ENCODE measurements around the gene POC1B. TPM values are rescaled to one million over a fixed set of nuclear protein-coding genes. Genes with fewer than 3 reads are reported as not detected.

Gene POC1B
- total RNA-seq, 1 experiment from 2014 or later = 13.6 TPM

DNA sequence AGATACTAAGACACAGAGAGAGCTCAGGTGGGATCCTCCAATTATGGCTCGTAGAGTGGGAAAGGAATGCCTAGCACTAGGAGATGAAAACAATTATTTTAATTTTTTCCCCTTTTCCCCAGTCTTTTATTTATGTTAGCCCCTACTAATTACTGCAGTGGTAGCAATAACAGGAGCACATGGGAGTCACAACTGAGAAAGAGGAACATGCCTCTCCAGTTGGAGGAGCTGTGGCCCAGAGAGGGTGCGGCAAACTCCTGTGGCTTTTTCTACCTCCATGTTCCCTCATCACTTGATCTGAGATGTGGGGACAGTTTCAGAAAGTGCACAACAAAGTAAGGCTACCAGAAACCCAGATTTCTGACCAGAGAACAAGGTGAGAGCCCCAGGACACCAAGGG is 25.9 kb upstream of the POC1B start:
- intact Hi-C loops (cut with micrococcal nuclease; ENCODE audit: unreplicated experiment) = no loop called here
- no peak overlapping the region for H3K4me3 ChIP-seq
- no peaks in the 10 kb centered on the region for H3K27me3 ChIP-seq (ENCODE audit: insufficient read depth, low read depth)
- no peaks in the 10 kb centered on the region for H4K20me1 ChIP-seq (ENCODE audit: insufficient read depth)
- no peak for DNase-seq
- no peak overlapping the region for H3K27ac ChIP-seq
- no peaks in the 10 kb centered on the region for H3K9me2 ChIP-seq (ENCODE audit: insufficient read depth)
- H2AFZ ChIP-seq = no peak overlapping the region
- no peaks in the 10 kb centered on the region for H3K79me2 ChIP-seq (ENCODE audit: low read depth)
- no peaks in the 10 kb centered on the region for H3F3A ChIP-seq (ENCODE audit: insufficient read depth, low read depth)
- H3K4me1 ChIP-seq (replicated peaks; ENCODE audit: insufficient read depth) = no peaks in the 10 kb centered on the region
- TF ChIP-seq, protein P1, sequence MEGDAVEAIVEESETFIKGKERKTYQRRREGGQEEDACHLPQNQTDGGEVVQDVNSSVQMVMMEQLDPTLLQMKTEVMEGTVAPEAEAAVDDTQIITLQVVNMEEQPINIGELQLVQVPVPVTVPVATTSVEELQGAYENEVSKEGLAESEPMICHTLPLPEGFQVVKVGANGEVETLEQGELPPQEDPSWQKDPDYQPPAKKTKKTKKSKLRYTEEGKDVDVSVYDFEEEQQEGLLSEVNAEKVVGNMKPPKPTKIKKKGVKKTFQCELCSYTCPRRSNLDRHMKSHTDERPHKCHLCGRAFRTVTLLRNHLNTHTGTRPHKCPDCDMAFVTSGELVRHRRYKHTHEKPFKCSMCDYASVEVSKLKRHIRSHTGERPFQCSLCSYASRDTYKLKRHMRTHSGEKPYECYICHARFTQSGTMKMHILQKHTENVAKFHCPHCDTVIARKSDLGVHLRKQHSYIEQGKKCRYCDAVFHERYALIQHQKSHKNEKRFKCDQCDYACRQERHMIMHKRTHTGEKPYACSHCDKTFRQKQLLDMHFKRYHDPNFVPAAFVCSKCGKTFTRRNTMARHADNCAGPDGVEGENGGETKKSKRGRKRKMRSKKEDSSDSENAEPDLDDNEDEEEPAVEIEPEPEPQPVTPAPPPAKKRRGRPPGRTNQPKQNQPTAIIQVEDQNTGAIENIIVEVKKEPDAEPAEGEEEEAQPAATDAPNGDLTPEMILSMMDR (conservative IDR thresholded peaks at IDR 0.05) = no peak
- CTCF ChIA-PET = no interaction called here
- no peak overlapping the region for H3K4me2 ChIP-seq
- H3K36me3 ChIP-seq (ENCODE audit: low read depth) = no peaks in the 10 kb centered on the region
- peaks cover 3% of the 10 kb centered on the region; the same call in 1 of the 2 replicates for H3K9me3 ChIP-seq (ENCODE audit: insufficient read depth, low read depth)
- POLR2A ChIA-PET (ENCODE audit: unreplicated experiment) = no interaction called here
- no TSS peak for BruUV-seq (replicated peaks)

DNA sequence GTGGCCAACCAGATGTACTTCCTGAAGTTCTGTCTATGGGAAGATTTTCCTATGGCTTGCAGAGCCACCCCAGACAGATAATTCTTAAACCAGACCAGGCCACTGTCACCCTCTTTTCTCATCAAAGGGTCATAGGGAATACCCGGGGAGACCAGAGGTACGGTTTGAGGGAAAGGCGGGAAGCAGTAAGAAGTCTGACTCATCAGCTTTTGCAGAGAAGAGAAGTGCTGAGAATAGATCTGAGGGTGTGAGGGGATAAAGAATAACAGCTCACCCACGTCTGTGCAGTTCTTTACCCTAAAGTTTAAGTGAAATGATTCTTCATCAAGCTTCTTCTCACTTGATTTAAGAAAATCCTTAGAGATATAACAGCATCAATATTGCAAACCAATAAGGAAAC is 21.3 kb upstream of the POC1B start:
- TF ChIP-seq EZH2 (IDR thresholded peaks at IDR 0.05; ENCODE audit: low read depth) = no peak
- TF ChIP-seq, protein P1 (conservative IDR thresholded peaks at IDR 0.05) = no peak
- CTCF ChIA-PET = no interaction called here
- intact Hi-C loops (cut with micrococcal nuclease; ENCODE audit: unreplicated experiment) = loop anchor here (10.0 kb wide), 1 partner anchor 1308 kb away; no protein-coding TSS in a partner anchor

DNA sequence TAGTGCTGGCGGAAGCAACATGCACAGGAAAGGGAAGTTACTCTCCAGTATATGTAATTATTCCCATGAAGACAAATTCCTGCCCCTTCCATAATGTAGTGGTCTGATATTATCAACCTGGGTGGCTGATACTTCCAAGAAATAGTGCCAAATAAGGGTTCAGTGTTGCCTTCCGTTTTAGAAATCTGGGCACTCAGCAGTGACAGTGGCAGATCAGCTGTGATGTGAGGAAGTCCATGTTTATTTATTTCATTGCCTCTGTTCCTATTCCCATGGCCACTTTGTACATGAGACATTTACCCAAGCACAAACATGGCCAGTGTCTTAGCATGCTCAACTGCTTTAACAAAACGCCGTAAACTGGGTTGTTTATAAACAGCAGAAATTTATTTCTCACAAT is 20.3 kb upstream of the POC1B start:
- Histone ChIP-seq H3K36me3 (ENCODE audit: low read depth) (no peaks in the 10 kb centered on the region), H3K4me3 (no peak overlapping the region), H3K27ac (no peak overlapping the region), H2AFZ (no peak overlapping the region), H3K9me3 (ENCODE audit: insufficient read depth, low read depth) (no peaks in the 10 kb centered on the region), H3K9me2 (ENCODE audit: insufficient read depth) (no peaks in the 10 kb centered on the region), H4K20me1 (ENCODE audit: insufficient read depth) (no peaks in the 10 kb centered on the region), H3K4me1 (replicated peaks; ENCODE audit: insufficient read depth) (no peaks in the 10 kb centered on the region), H3K79me2 (ENCODE audit: low read depth) (no peaks in the 10 kb centered on the region), H3K27me3 (ENCODE audit: insufficient read depth, low read depth) (no peaks in the 10 kb centered on the region), H3F3A (ENCODE audit: insufficient read depth, low read depth) (no peaks in the 10 kb centered on the region), H3K4me2 (no peak overlapping the region)
- POLR2A ChIA-PET (ENCODE audit: unreplicated experiment) = no interaction called here
- DNase-seq = no peak
- BruUV-seq (replicated peaks) = no TSS peak
- TF ChIP-seq EZH2 (IDR thresholded peaks at IDR 0.05; ENCODE audit: low read depth) = no peak
- TF ChIP-seq, protein P1 (conservative IDR thresholded peaks at IDR 0.05) = no peak
- CTCF ChIA-PET = no interaction called here
- intact Hi-C loops (cut with micrococcal nuclease; ENCODE audit: unreplicated experiment) = loop anchor here (10.0 kb wide), 1 partner anchor 1309 kb away; no protein-coding TSS in a partner anchor

More for the DNA sequence above, 21.3 kb upstream of the POC1B start:
- Histone ChIP-seq H3K9me3 (ENCODE audit: insufficient read depth, low read depth) (no peaks in the 10 kb centered on the region), H4K20me1 (ENCODE audit: insufficient read depth) (no peaks in the 10 kb centered on the region), H3K4me3 (no peak overlapping the region), H3K36me3 (ENCODE audit: low read depth) (no peaks in the 10 kb centered on the region), H3K27me3 (ENCODE audit: insufficient read depth, low read depth) (no peaks in the 10 kb centered on the region), H3K4me2 (no peak overlapping the region), H3K79me2 (ENCODE audit: low read depth) (no peaks in the 10 kb centered on the region), H2AFZ (no peak overlapping the region), H3K4me1 (replicated peaks; ENCODE audit: insufficient read depth) (no peaks in the 10 kb centered on the region), H3K27ac (no peak overlapping the region), H3K9me2 (ENCODE audit: insufficient read depth) (no peaks in the 10 kb centered on the region), H3F3A (ENCODE audit: insufficient read depth, low read depth) (no peaks in the 10 kb centered on the region)
- DNase-seq = no peak
- POLR2A ChIA-PET (ENCODE audit: unreplicated experiment) = no interaction called here
- BruUV-seq (replicated peaks) = no TSS peak
